HEK293T (cell line): ENCODE measurements around the gene RNASEH2B.

Experiments used
- CTCF ChIA-PET: fragments of 350-600 bp; formaldehyde crosslinking; extraction: SDS; loops from one replicate; lab custom pipeline; 2021; ENCODE audit warnings: antibody characterized with exemption, inconsistent platforms; lab: Yijun Ruan, JAX
- POLR2A ChIA-PET: fragments of 350-600 bp; formaldehyde crosslinking; extraction: SDS; loops from one replicate; lab custom pipeline; 2020; ENCODE audit warnings: antibody characterized with exemption, inconsistent platforms; lab: Yijun Ruan, JAX
- DNase-seq: peaks from one replicate; pipeline ENCODE4 v3.0.0; 2012; ENCODE audit warnings: mixed read lengths; ENCODE audit errors: extremely low spot score
- ARNT ChIP-seq: fragments of 450-650 bp; IDR thresholded peaks from 2 replicates; pipeline ENCODE4 v1.6.1; 2017; ENCODE audit warnings: mild to moderate bottlenecking
- BHLHE40 ChIP-seq: fragments of 450-650 bp; IDR thresholded peaks from 2 replicates; pipeline ENCODE4 v1.6.1; 2016; ENCODE audit warnings: mild to moderate bottlenecking, moderate library complexity, borderline replicate concordance
- CTBP1 ChIP-seq: fragments of 450-650 bp; IDR thresholded peaks from 2 replicates; pipeline ENCODE4 v1.6.1; 2016; ENCODE audit warnings: borderline replicate concordance
- ELF4 ChIP-seq: fragments of 450-650 bp; IDR thresholded peaks from 2 replicates; pipeline ENCODE4 v1.6.1; 2017; ENCODE audit warnings: antibody characterized with exemption
- FOXA1 ChIP-seq: fragments of 450-650 bp; IDR thresholded peaks from 2 replicates; pipeline ENCODE4 v1.6.1; 2016; ENCODE audit warnings: mild to moderate bottlenecking
- FOXK2 ChIP-seq: fragments of 450-650 bp; IDR thresholded peaks from 2 replicates; pipeline ENCODE4 v1.6.1; 2016; ENCODE audit warnings: mild to moderate bottlenecking
- FOXM1 ChIP-seq: fragments of 450-650 bp; IDR thresholded peaks from 2 replicates; pipeline ENCODE4 v1.6.1; 2017; ENCODE audit warnings: mild to moderate bottlenecking, borderline replicate concordance
- HDGF ChIP-seq: fragments of 450-650 bp; IDR thresholded peaks from 2 replicates; pipeline ENCODE4 v1.6.1; 2017; ENCODE audit warnings: antibody characterized with exemption, borderline replicate concordance
- L3MBTL2 ChIP-seq: fragments of 450-650 bp; conservative IDR thresholded peaks from 2 replicates; pipeline ENCODE4 v1.6.1; 2016; ENCODE audit warnings: mild to moderate bottlenecking
- LEF1 ChIP-seq: fragments of 450-650 bp; IDR thresholded peaks from 2 replicates; pipeline ENCODE4 v1.6.1; 2017; ENCODE audit warnings: mild to moderate bottlenecking, borderline replicate concordance
- NFRKB ChIP-seq: fragments of 450-650 bp; IDR thresholded peaks from 2 replicates; pipeline ENCODE4 v1.6.1; 2016; ENCODE audit warnings: mild to moderate bottlenecking, moderate library complexity
- PKNOX1 ChIP-seq: fragments of 450-650 bp; IDR thresholded peaks from 2 replicates; pipeline ENCODE4 v1.6.1; 2016
- SP1 ChIP-seq: fragments of 450-650 bp; IDR thresholded peaks from 2 replicates; pipeline ENCODE4 v1.6.1; 2017
- SUZ12 ChIP-seq: fragments of 450-650 bp; IDR thresholded peaks from 2 replicates; pipeline ENCODE4 v1.6.1; 2016; ENCODE audit warnings: mild to moderate bottlenecking
- TARDBP ChIP-seq: fragments of 450-650 bp; IDR thresholded peaks from 2 replicates; pipeline ENCODE4 v1.6.1; 2016
- ZNF384 ChIP-seq: fragments of 450-650 bp; IDR thresholded peaks from 2 replicates; pipeline ENCODE4 v1.6.1; 2016

Gene RNASEH2B

DNA sequence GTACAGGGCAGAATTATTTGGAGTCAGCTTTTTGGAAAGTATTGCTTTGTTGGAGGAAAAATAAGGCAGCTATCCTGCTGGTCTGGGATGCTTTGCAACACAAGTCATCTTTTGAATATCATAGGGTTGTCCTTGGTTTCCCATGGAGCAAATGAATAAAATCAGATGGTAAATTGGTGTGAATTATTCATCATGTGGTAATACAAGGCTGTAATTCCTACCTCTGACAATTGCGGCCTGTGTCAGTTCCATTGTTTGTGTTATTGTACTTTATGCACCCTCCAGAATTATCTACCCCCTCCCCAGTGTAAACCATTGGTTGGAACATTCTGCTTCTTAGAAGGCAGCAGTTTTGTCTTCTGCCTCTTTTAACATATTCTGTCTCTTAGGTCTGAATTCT, 46.2 kb downstream of the RNASEH2B start:
- CTCF ChIA-PET, result no interaction called here
- DNase-seq, result no peak
- POLR2A ChIA-PET, result no interaction called here
- TF ChIP-seq BHLHE40, result no peak
- TF ChIP-seq SUZ12, result no peak
- no peak for TF ChIP-seq ZNF384
- TF ChIP-seq FOXK2, result no peak
- no peak for TF ChIP-seq CTBP1
- no peak for TF ChIP-seq HDGF
- no peak for TF ChIP-seq L3MBTL2
- no peak for TF ChIP-seq ELF4
- no peak for TF ChIP-seq PKNOX1
- TF ChIP-seq TARDBP, result no peak
- no peak for TF ChIP-seq SP1
- TF ChIP-seq NFRKB, result no peak
- no peak for TF ChIP-seq FOXA1
- no peak for TF ChIP-seq ARNT

DNA sequence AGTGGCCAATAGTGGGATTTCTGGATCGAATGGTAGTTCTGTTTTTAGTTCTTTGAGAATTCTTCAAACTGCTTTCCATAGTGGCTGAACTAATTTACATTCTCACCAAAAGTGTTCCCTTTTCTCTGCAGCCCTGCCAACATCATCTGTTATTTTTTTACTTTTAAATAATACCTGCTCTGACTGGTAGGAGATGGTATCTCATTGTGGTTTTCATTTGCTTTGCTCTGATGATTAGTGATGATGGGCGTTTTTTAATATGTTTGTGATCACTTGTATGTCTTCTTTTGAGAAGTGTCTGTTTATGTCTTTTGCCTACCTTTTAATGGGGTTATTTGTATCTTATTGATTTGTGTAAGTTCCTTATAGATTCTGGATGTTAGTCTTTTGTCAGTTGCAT, 48.0 kb downstream of the RNASEH2B start:
- ChIA-PET POLR2A (no interaction called here), CTCF (no interaction called here)
- TF ChIP-seq CTBP1 (no peak), LEF1 (no peak), ZNF384 (no peak), NFRKB (no peak), ARNT (no peak)
- no peak for DNase-seq

GRCh38 chr13:50969691-50970090, 60.1 kb downstream of the RNASEH2B start:
- no peak for DNase-seq
- ChIA-PET CTCF (no interaction called here), POLR2A (no interaction called here)
- no peak for TF ChIP-seq FOXK2
- no peak for TF ChIP-seq HDGF
- no peak for TF ChIP-seq FOXA1
- TF ChIP-seq PKNOX1, result no peak
- TF ChIP-seq BHLHE40, result no peak
- TF ChIP-seq LEF1, result no peak
- no peak for TF ChIP-seq ELF4
- no peak for TF ChIP-seq SUZ12
- TF ChIP-seq FOXM1, result no peak

- DNase-seq, result no peak
- TF ChIP-seq FOXK2, result no peak
- TF ChIP-seq L3MBTL2, result no peak
- TF ChIP-seq SP1, result no peak
- TF ChIP-seq TARDBP, result no peak
- TF ChIP-seq NFRKB, result no peak
- TF ChIP-seq HDGF, result no peak
- no peak for TF ChIP-seq SUZ12
- TF ChIP-seq ELF4, result no peak
- no peak for TF ChIP-seq FOXM1
- no peak for TF ChIP-seq BHLHE40
- ChIA-PET POLR2A (no interaction called here), CTCF (no interaction called here)
These were observed 61.4 kb downstream of the RNASEH2B start for GRCh38 chr13:50970956-50971355.

GRCh38 chr13:50974268-50974667, 64.7 kb downstream of the RNASEH2B start:
- ChIA-PET CTCF (no interaction called here), POLR2A (no interaction called here)
- no peak for DNase-seq
- TF ChIP-seq PKNOX1 (no peak), FOXM1 (no peak), SUZ12 (no peak), L3MBTL2 (no peak), NFRKB (no peak), FOXA1 (no peak), CTBP1 (no peak), HDGF (no peak), ZNF384 (no peak), BHLHE40 (no peak), ELF4 (no peak), TARDBP (no peak), LEF1 (no peak), FOXK2 (no peak), SP1 (no peak; the same call in 1 of the 2 replicates), ARNT (no peak)

DNA sequence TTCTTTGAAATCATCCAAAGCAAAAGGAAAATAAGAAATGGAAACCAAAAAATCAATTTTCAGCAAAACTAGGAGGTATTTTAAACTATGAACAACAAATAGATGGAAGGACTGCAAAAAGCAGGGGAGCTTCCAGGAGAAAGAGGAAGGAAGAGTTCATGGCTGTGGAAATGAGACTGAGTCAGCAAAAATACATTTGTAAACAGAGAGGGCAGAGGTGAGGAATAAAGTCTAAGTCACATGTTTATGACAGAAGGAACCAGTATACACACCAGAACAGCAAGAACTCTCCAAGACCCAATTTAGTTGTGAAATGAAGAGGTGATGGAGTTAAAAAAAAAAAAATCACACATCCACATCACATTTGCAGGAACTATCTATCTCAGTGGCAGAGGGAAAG, 69.6 kb downstream of the RNASEH2B start:
- ChIA-PET CTCF (interaction anchor here (0.6 kb wide), 1 partner anchor 1915 kb away, joined by 5 read pairs; no protein-coding TSS in a partner anchor), POLR2A (no interaction called here)
- no peak for DNase-seq
- TF ChIP-seq NFRKB (no peak), ZNF384 (no peak), PKNOX1 (no peak), FOXA1 (no peak), L3MBTL2 (no peak), FOXK2 (no peak), BHLHE40 (no peak), LEF1 (no peak), ELF4 (no peak), ARNT (no peak), HDGF (no peak), CTBP1 (no peak), SUZ12 (no peak), FOXM1 (no peak), SP1 (no peak), TARDBP (no peak)

DNA sequence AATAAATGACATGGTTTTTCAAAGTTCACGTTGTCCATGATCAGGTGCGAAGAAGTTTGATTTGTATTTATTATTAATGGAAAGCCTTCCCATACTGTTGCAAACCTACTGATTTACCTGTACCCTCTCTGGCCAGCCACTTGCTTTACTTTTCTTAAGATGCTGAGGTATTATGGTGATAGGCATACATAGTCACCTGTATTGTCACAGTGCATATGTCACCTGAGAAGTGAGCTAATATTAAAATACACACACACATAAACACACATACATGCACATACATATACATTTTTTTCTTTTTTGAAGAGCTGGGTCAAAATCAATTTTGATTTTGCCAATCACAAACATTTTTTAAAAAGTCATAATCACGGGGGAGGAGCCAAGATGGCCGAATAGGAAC, 72.1 kb downstream of the RNASEH2B start:
- ChIA-PET POLR2A (no interaction called here), CTCF (no interaction called here)
- no peak for DNase-seq
- TF ChIP-seq BHLHE40 (no peak), FOXA1 (no peak), FOXM1 (no peak), LEF1 (no peak), PKNOX1 (no peak)
